ENCODE data around the gene TRAPPC2. TPM values are rescaled to one million over a fixed set of nuclear protein-coding genes. Genes with fewer than 3 reads are reported as not detected.

Gene TRAPPC2
- total and polyA plus RNA-seq, 3 donors from 2014 or later = 7.1 to 9.7 (median 8.7) TPM

DNA sequence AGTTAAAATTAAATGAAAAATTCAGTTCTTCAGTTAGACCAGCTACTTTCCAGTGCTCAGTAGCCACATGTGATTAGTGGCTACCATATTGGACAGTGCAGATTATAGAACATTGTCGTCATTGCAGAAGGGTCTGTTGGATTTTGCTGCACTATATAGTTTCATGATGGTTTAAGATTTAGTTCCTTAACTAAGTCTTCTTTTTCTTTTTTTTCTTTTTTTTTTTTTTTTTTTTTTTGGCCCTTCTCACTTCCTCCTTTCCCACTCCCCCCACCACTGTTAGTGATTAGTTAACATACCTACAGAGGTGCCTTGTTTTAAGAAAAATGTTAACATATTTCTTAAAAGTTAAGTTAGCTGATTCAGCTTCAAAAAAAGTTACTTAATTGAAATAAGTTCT lies 36.4 kb downstream of the TRAPPC2 start:
- Histone ChIP-seq H3K36me3 (ENCODE audit: low read depth, missing control alignments) (no peaks in the 10 kb centered on the region), H3K27me3 (no peaks in the 10 kb centered on the region), H3K27ac (no peak overlapping the region), H3K4me1 (no peaks in the 10 kb centered on the region), H3K9me3 (no peaks in the 10 kb centered on the region), H3K4me3 (no peak overlapping the region)
- intact Hi-C loops (cut with DNase I; ENCODE audit: low total_unique reads) = no loop called here
- 89 to 100% methylated on average over 1 of the region's 1 CpG for WGBS, 2 donors
- TF ChIP-seq, protein P1, sequence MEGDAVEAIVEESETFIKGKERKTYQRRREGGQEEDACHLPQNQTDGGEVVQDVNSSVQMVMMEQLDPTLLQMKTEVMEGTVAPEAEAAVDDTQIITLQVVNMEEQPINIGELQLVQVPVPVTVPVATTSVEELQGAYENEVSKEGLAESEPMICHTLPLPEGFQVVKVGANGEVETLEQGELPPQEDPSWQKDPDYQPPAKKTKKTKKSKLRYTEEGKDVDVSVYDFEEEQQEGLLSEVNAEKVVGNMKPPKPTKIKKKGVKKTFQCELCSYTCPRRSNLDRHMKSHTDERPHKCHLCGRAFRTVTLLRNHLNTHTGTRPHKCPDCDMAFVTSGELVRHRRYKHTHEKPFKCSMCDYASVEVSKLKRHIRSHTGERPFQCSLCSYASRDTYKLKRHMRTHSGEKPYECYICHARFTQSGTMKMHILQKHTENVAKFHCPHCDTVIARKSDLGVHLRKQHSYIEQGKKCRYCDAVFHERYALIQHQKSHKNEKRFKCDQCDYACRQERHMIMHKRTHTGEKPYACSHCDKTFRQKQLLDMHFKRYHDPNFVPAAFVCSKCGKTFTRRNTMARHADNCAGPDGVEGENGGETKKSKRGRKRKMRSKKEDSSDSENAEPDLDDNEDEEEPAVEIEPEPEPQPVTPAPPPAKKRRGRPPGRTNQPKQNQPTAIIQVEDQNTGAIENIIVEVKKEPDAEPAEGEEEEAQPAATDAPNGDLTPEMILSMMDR (IDR thresholded peaks at IDR 0.05) = no peak
- no peak for TF ChIP-seq POLR2A (IDR thresholded peaks at IDR 0.05)
- no peak for DNase-seq

DNA sequence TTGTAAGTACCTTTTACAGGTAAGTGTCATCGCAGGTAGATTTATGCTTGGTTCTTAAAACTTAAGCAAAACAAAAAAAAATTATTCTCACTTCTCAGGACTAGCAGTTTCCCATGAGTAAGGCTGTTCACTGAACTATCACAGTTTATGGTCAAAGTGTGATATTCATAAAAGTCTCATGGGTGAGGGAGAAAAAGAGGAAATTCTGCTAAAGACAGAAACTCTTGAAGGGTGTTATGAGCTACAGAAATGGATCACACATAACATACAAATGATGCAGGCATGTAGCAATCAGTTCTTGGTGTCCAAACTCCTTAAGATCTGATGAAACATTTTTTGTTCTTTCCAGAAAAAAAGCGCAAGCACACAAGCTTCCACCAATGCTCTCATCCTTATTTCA lies 37.0 kb downstream of the TRAPPC2 start:
- DNase-seq = no peak
- TF ChIP-seq, protein P1 (IDR thresholded peaks at IDR 0.05) = no peak
- TF ChIP-seq POLR2A (IDR thresholded peaks at IDR 0.05) = no peak
- intact Hi-C loops (cut with DNase I; ENCODE audit: low total_unique reads) = no loop called here
- no peaks in the 10 kb centered on the region for H3K4me1 ChIP-seq
- no peaks in the 10 kb centered on the region for H3K9me3 ChIP-seq
- H3K27ac ChIP-seq = no peak overlapping the region
- H3K4me3 ChIP-seq = no peak overlapping the region
- 96 to 97% methylated on average over 2 of the region's 2 CpGs for WGBS, 2 donors
- H3K36me3 ChIP-seq (ENCODE audit: low read depth, missing control alignments) = no peaks in the 10 kb centered on the region
- no peaks in the 10 kb centered on the region for H3K27me3 ChIP-seq

DNA sequence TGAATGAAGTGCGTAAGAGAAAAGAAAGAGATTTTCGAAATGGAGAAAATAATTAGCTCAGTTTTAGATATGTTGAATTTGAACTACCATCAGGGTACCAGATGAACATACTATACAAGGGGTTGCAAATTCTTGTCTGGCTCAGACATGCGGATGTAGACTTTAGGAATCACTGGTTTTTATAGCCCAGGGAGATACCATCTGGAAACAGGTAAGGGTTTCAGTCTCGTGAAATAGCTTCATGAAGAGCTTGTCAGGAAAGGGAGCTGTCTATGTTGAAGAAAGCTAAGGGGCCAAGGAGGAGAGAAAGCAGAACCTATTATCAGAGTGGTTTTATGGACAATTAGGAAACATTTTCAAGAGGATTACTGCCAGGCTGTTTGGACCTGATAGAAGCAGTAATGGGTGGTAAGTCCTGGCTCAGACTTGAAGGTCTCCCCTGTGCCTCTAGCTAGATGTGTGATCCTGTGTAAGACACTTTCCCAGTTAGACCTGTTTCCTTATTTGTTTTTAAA lies 38.8 kb downstream of the TRAPPC2 start:
- no peak overlapping the region for H3K27ac ChIP-seq
- no peak for DNase-seq
- no peak overlapping the region for H3K4me3 ChIP-seq
- H3K27me3 ChIP-seq = no peaks in the 10 kb centered on the region
- intact Hi-C loops (cut with DNase I; ENCODE audit: low total_unique reads) = no loop called here
- no peaks in the 10 kb centered on the region for H3K9me3 ChIP-seq
- 88 to 92% methylated on average over 4 of the region's 4 CpGs for WGBS, 2 donors
- TF ChIP-seq, protein P1 (IDR thresholded peaks at IDR 0.05) = no peak
- no peak for TF ChIP-seq POLR2A (IDR thresholded peaks at IDR 0.05)
- peaks cover 2% of the 10 kb centered on the region for H3K4me1 ChIP-seq
- no peaks in the 10 kb centered on the region for H3K36me3 ChIP-seq (ENCODE audit: low read depth, missing control alignments)

DNA sequence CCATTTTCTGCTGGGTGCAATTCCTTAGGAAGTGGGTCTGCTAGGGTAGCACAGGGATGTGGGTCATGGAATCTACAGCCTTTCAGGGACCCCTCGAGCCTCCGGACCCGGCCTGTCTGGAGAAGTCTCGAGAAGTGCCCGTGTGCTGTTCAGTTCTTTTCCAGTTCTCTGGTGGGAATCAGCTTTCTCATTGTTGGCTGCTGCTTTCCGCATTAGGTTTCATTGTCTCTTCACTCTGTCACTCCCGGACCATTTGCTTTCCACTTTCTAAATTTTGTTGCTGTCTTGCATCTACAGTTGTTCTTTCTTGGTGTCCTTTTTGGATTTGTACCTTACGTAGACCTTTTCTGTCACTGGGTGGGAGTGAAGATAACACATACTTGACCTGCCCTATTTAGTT lies 39.4 kb downstream of the TRAPPC2 start:
- Histone ChIP-seq H3K4me3 (no peak overlapping the region), H3K9me3 (no peaks in the 10 kb centered on the region), H3K27ac (no peak overlapping the region), H3K4me1 (peaks cover 3% of the 10 kb centered on the region), H3K36me3 (ENCODE audit: low read depth, missing control alignments) (no peaks in the 10 kb centered on the region), H3K27me3 (no peaks in the 10 kb centered on the region)
- WGBS, 2 donors = 80 to 85% methylated on average over 7 to 8 of the region's 8 CpGs
- TF ChIP-seq, protein P1 (IDR thresholded peaks at IDR 0.05) = no peak
- TF ChIP-seq POLR2A (IDR thresholded peaks at IDR 0.05) = no peak
- DNase-seq = no peak
- intact Hi-C loops (cut with DNase I; ENCODE audit: low total_unique reads) = no loop called here

DNA sequence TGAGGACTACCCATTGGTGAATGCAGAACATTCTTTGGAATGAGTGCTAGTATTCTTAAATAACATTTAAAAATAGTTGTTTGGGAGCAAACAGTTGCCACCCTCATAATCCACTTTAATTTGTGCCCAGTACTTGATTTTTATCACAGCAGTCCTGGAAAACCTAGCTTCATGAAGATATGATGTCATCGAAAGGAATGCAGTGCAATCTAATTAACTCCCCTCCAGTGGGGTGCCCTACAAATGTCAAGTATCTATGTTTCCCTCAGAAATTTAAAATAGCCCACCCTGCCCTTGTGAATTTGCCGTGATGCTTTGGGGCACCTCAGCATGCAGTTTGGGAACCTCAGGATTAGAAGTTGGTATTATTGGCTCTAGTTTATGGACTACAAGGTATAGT lies 40.1 kb downstream of the TRAPPC2 start:
- 80 to 88% methylated on average over 1 to 2 of the region's 2 CpGs for WGBS, 2 donors
- no peak for TF ChIP-seq POLR2A (IDR thresholded peaks at IDR 0.05)
- TF ChIP-seq, protein P1 (IDR thresholded peaks at IDR 0.05) = no peak
- no peak for DNase-seq
- peaks cover 3% of the 10 kb centered on the region for H3K4me1 ChIP-seq
- no peaks in the 10 kb centered on the region for H3K36me3 ChIP-seq (ENCODE audit: low read depth, missing control alignments)
- H3K27ac ChIP-seq = no peak overlapping the region
- intact Hi-C loops (cut with DNase I; ENCODE audit: low total_unique reads) = no loop called here
- no peaks in the 10 kb centered on the region for H3K9me3 ChIP-seq
- H3K4me3 ChIP-seq = no peak overlapping the region
- H3K27me3 ChIP-seq = no peaks in the 10 kb centered on the region

All from testis (tissue), 3 donors.